ENCODE data around the gene COPG2. TPM values are rescaled to one million over a fixed set of nuclear protein-coding genes. Genes with fewer than 3 reads are reported as not detected.
"Not testable (repeated sequence)": the region's sequence is repeated elsewhere in the genome, so short reads cannot be mapped to it uniquely, and the experiment has no call there.

Gene COPG2
- total RNA-seq, 2 experiments from 2014 or later: 29.9 to 32.2 TPM

GRCh38 chr7:130544356-130544755 is 124.2 kb downstream of the COPG2 start:
- Histone ChIP-seq H3K4me1 (ENCODE audit: insufficient read depth, low read length, poor library complexity, severe bottlenecking) (no peaks in the 10 kb centered on the region), H3K79me2 (ENCODE audit: insufficient read depth, low read depth, low read length) (no peaks in the 10 kb centered on the region), H3K27ac (ENCODE audit: low read depth, low read length, poor library complexity, severe bottlenecking) (no peak overlapping the region), H3K9me2 (ENCODE audit: insufficient read depth, low read length) (no peaks in the 10 kb centered on the region), H3K36me3 (ENCODE audit: insufficient read depth, low read length) (peaks cover 8% of the 10 kb centered on the region; the same call in 1 of the 2 replicates), H2AFZ (ENCODE audit: low read length) (no peak overlapping the region), H3K4me3 (ENCODE audit: low read depth, low read length, poor library complexity, severe bottlenecking) (no peak overlapping the region), H3K9me3 (ENCODE audit: low read length) (no peaks in the 10 kb centered on the region), H3K4me2 (ENCODE audit: low read length) (no peak overlapping the region), H4K20me1 (ENCODE audit: insufficient read depth, low read length) (no peaks in the 10 kb centered on the region)
- DNase-seq (ENCODE audit: low spot score): no peak
- ChIA-PET POLR2A (interaction anchor here (1.2 kb wide), 1 partner anchor 38 kb away, joined by 3 read pairs; no protein-coding TSS in a partner anchor), CTCF (ENCODE audit: unreplicated experiment) (no interaction called here)
- TF ChIP-seq EZH2phosphoT487 (IDR thresholded peaks at IDR 0.05; ENCODE audit: borderline replicate concordance, low read depth, low read length) (no peak), CTCF (conservative IDR thresholded peaks at IDR 0.05; ENCODE audit: low read length) (no peak)
- intact Hi-C loops (cut with micrococcal nuclease; ENCODE audit: unreplicated experiment): no loop called here
- BruUV-seq (replicated peaks): no TSS peak

- CTCF ChIA-PET (ENCODE audit: unreplicated experiment): no interaction called here
- no peak overlapping the region for H2AFZ ChIP-seq (ENCODE audit: low read length)
- H3K36me3 ChIP-seq (ENCODE audit: insufficient read depth, low read length): peaks cover 8% of the 10 kb centered on the region; the same call in 1 of the 2 replicates
- POLR2A ChIA-PET: interaction anchor here (1.0 to 1.2 kb wide), 2 partner anchors 10 to 37 kb away, joined by 3 to 4 read pairs; no protein-coding TSS in a partner anchor
- no peaks in the 10 kb centered on the region for H3K9me3 ChIP-seq (ENCODE audit: low read length)
- no TSS peak for BruUV-seq (replicated peaks)
- no peak overlapping the region for H3K4me3 ChIP-seq (ENCODE audit: low read depth, low read length, poor library complexity, severe bottlenecking)
- no peak for TF ChIP-seq CTCF (conservative IDR thresholded peaks at IDR 0.05; ENCODE audit: low read length)
- no peak for TF ChIP-seq EZH2phosphoT487 (IDR thresholded peaks at IDR 0.05; ENCODE audit: borderline replicate concordance, low read depth, low read length)
- no peak for DNase-seq (ENCODE audit: low spot score)
- H3K4me1 ChIP-seq (ENCODE audit: insufficient read depth, low read length, poor library complexity, severe bottlenecking): no peaks in the 10 kb centered on the region
- H3K79me2 ChIP-seq (ENCODE audit: insufficient read depth, low read depth, low read length): no peaks in the 10 kb centered on the region
- intact Hi-C loops (cut with micrococcal nuclease; ENCODE audit: unreplicated experiment): no loop called here
- no peaks in the 10 kb centered on the region for H4K20me1 ChIP-seq (ENCODE audit: insufficient read depth, low read length)
- no peaks in the 10 kb centered on the region for H3K9me2 ChIP-seq (ENCODE audit: insufficient read depth, low read length)
- no peak overlapping the region for H3K4me2 ChIP-seq (ENCODE audit: low read length)
- no peak overlapping the region for H3K27ac ChIP-seq (ENCODE audit: low read depth, low read length, poor library complexity, severe bottlenecking)
Observed at GRCh38 chr7:130543487-130544010, 125.0 kb downstream of the COPG2 start.

- H2AFZ ChIP-seq (ENCODE audit: low read length); H3K4me2 ChIP-seq (ENCODE audit: low read length); H3K36me3 ChIP-seq (ENCODE audit: insufficient read depth, low read length); H3K79me2 ChIP-seq (ENCODE audit: insufficient read depth, low read depth, low read length); H3K4me1 ChIP-seq (ENCODE audit: insufficient read depth, low read length, poor library complexity, severe bottlenecking); H3K4me3 ChIP-seq (ENCODE audit: low read depth, low read length, poor library complexity, severe bottlenecking); H3K9me3 ChIP-seq (ENCODE audit: low read length); H3K9me2 ChIP-seq (ENCODE audit: insufficient read depth, low read length); DNase-seq (ENCODE audit: low spot score); H3K27ac ChIP-seq (ENCODE audit: low read depth, low read length, poor library complexity, severe bottlenecking); intact Hi-C loops (cut with micrococcal nuclease; ENCODE audit: unreplicated experiment); BruUV-seq (replicated peaks); H4K20me1 ChIP-seq (ENCODE audit: insufficient read depth, low read length); POLR2A ChIA-PET; CTCF ChIA-PET (ENCODE audit: unreplicated experiment): not testable (repeated sequence)
Observed at GRCh38 chr7:130542297-130542696, 126.3 kb downstream of the COPG2 start.

GRCh38 chr7:130541287-130541686 is 127.3 kb downstream of the COPG2 start:
- CTCF ChIA-PET (ENCODE audit: unreplicated experiment); H3K79me2 ChIP-seq (ENCODE audit: insufficient read depth, low read depth, low read length): not testable (repeated sequence)

GRCh38 chr7:130537894-130538293 is 130.7 kb downstream of the COPG2 start:
- POLR2A ChIA-PET: not testable (repeated sequence)

More at GRCh38 chr7:130541287-130541686, 127.3 kb downstream of the COPG2 start:
- H3K9me3 ChIP-seq (ENCODE audit: low read length); H3K9me2 ChIP-seq (ENCODE audit: insufficient read depth, low read length); H2AFZ ChIP-seq (ENCODE audit: low read length); H3K4me3 ChIP-seq (ENCODE audit: low read depth, low read length, poor library complexity, severe bottlenecking); H3K27ac ChIP-seq (ENCODE audit: low read depth, low read length, poor library complexity, severe bottlenecking); BruUV-seq (replicated peaks); H4K20me1 ChIP-seq (ENCODE audit: insufficient read depth, low read length); H3K4me2 ChIP-seq (ENCODE audit: low read length); H3K4me1 ChIP-seq (ENCODE audit: insufficient read depth, low read length, poor library complexity, severe bottlenecking); POLR2A ChIA-PET; DNase-seq (ENCODE audit: low spot score); H3K36me3 ChIP-seq (ENCODE audit: insufficient read depth, low read length); intact Hi-C loops (cut with micrococcal nuclease; ENCODE audit: unreplicated experiment): not testable (repeated sequence)

More at GRCh38 chr7:130537894-130538293, 130.7 kb downstream of the COPG2 start:
- H3K27ac ChIP-seq (ENCODE audit: low read depth, low read length, poor library complexity, severe bottlenecking); H3K4me1 ChIP-seq (ENCODE audit: insufficient read depth, low read length, poor library complexity, severe bottlenecking); H3K9me3 ChIP-seq (ENCODE audit: low read length); H3K4me3 ChIP-seq (ENCODE audit: low read depth, low read length, poor library complexity, severe bottlenecking); H3K4me2 ChIP-seq (ENCODE audit: low read length); H4K20me1 ChIP-seq (ENCODE audit: insufficient read depth, low read length); H3K79me2 ChIP-seq (ENCODE audit: insufficient read depth, low read depth, low read length); DNase-seq (ENCODE audit: low spot score); BruUV-seq (replicated peaks); CTCF ChIA-PET (ENCODE audit: unreplicated experiment); H3K9me2 ChIP-seq (ENCODE audit: insufficient read depth, low read length); intact Hi-C loops (cut with micrococcal nuclease; ENCODE audit: unreplicated experiment); H3K36me3 ChIP-seq (ENCODE audit: insufficient read depth, low read length); H2AFZ ChIP-seq (ENCODE audit: low read length): not testable (repeated sequence)

All from OCI-LY7 (cell line).